Spleen (tissue), 11 donors: ENCODE data around the gene AIMP1. TPM values are rescaled to one million over a fixed set of nuclear protein-coding genes. Genes with fewer than 3 reads are reported as not detected.
"Not testable (repeated sequence)": the region's sequence is repeated elsewhere in the genome, so short reads cannot be mapped to it uniquely, and the experiment has no call there.

Experiments used
- DNase-seq: peaks from one replicate; pipeline ENCODE4 v3.0.0-alpha.2; 2020
- H3K27ac ChIP-seq, 8 donors: fragments of 200-600 bp; sonication (generic) in 7 of 8; 1 replicate in 4 of 8; 2 replicates in 4 of 8; pipeline versions ENCODE4 v1.5.0 to v1.8.0; 2016 to 2021; ENCODE audit warnings: inconsistent platforms in 4 of 8, mild to moderate bottlenecking in 4 of 8, moderate library complexity in 1 of 8
- H3K27me3 ChIP-seq, 7 donors: fragments of 200-600 bp; sonication (generic) in 6 of 7; replicated peaks in 1 of 7; 1 replicate in 4 of 7; 2 replicates in 3 of 7; pipeline versions ENCODE4 v1.5.0 to v1.8.0; 2016 to 2021; ENCODE audit warnings: inconsistent platforms in 3 of 7, mild to moderate bottlenecking in 1 of 7
- H3K36me3 ChIP-seq, 6 donors: fragments of 200-600 bp; sonication (generic) in 5 of 6; 1 replicate in 4 of 6; 2 replicates in 2 of 6; pipeline versions ENCODE4 v1.5.0 to v1.8.0; 2016 to 2021; ENCODE audit warnings: inconsistent platforms in 2 of 6
- H3K4me1 ChIP-seq, 6 donors: fragments of 200-600 bp; sonication (generic) in 5 of 6; 1 replicate in 3 of 6; 2 replicates in 3 of 6; pipeline versions ENCODE4 v1.5.0 to v1.8.0; 2016 to 2021; ENCODE audit warnings: inconsistent platforms in 3 of 6
- H3K4me3 ChIP-seq, 8 donors: fragments of 200-600 bp; sonication (generic) in 7 of 8; 1 replicate in 4 of 8; 2 replicates in 4 of 8; pipeline versions ENCODE4 v1.5.0 to v1.8.0; 2016 to 2021; ENCODE audit warnings: inconsistent platforms in 4 of 8, mild to moderate bottlenecking in 4 of 8, moderate library complexity in 2 of 8
- H3K9me3 ChIP-seq, 8 donors: fragments of 200-600 bp; sonication (generic) in 7 of 8; 1 replicate in 4 of 8; 2 replicates in 4 of 8; pipeline versions ENCODE4 v1.5.0 to v1.8.0; 2016 to 2021; ENCODE audit warnings: inconsistent platforms in 4 of 8
- CTCF ChIP-seq, 11 experiments: fragments of 200-600 bp in 7 of 11; fragments of 450-650 bp in 4 of 11; sonication (generic) in 4 of 11; IDR thresholded peaks in 8 of 11; conservative IDR thresholded peaks in 3 of 11; 1 replicate in 7 of 11; 2 replicates in 4 of 11; pipeline versions ENCODE4 v1.4.0 to v1.8.0; 2016 to 2021; ENCODE audit warnings: antibody characterized with exemption in 11 of 11, inconsistent platforms in 4 of 11, mild to moderate bottlenecking in 1 of 11
- POLR2A ChIP-seq, 3 donors: fragments of 450-650 bp; IDR thresholded peaks; one replicate each; pipeline ENCODE4 v1.5.1; 2017; ENCODE audit warnings: antibody characterized with exemption in 3 of 3, mild to moderate bottlenecking in 1 of 3
- POLR2AphosphoS5 ChIP-seq, 3 donors: sonication (generic); formaldehyde crosslinking; IDR thresholded peaks; one replicate each; pipeline ENCODE4 v1.5.1; 2017; ENCODE audit warnings: antibody characterized with exemption in 3 of 3
- WGBS, 5 donors: extraction: QIAGEN DNeasy Blood & Tissue Kit in 3 of 5; methylation state at CpG; one replicate each; pipeline versions ENCODE4 v1.1.5 to v1.1.7; 2013 to 2018; 5-methylcytosine and 5-hydroxymethylcytosine counted together
- intact Hi-C: fragments of 100-400 bp; cut with DNase I; formaldehyde crosslinking; loops from one replicate; pipeline ENCODE4 v1.15.0; 2023; ENCODE audit warnings: low total_unique reads
- polyA plus RNA-seq, 3 donors: library from polyadenylated mRNA; stranded (reverse); fragments of 200-250 nt; gene quantifications; one replicate each; pipeline ENCODE4 v1.2.1, GENCODE V29; 2013
- total RNA-seq, 7 donors: library from RNA; depleted of rRNA in 3 of 7; stranded (reverse); fragments of >200 nt in 3 of 7; fragmentation: NEBNext Ultra II Directional in 4 of 7; extraction: Animal tissue kit (Norgen Biotek cat#: 25700) in 4 of 7; gene quantifications; one replicate each; pipeline versions ENCODE4 v1.1.0 to v1.2.1, GENCODE V29; 2016 to 2021
- donor health status: healthy with polysubstance abuse.
- donor health status: DM: no; HTN: no; CAD: no; lungs with moderate emphysema.
- donor health status: DM: no; HTN: no; CAD: no.
- donor health status: Bipolar disorder and iron deficiency.
- donor health status: healthy.
- donor health status: DM: no; HTN: no; CAD: no.
- donor health status: DM: yes; HTN: yes; CAD: no.

AIMP1 gene
- total and polyA plus RNA-seq, 10 donors: 15.8 to 43.1 (median 29.2) TPM

GRCh38 chr4:106384878-106385277, 68.5 kb downstream of the AIMP1 start:
- DNase-seq: no peak
- no peak for TF ChIP-seq CTCF (IDR thresholded peaks at IDR 0.05 in 8 of 11, conservative IDR thresholded peaks at IDR 0.05 in 3 of 11)
- Histone ChIP-seq H3K36me3 (no peaks in the 10 kb centered on the region), H3K27ac (no peak overlapping the region), H3K9me3 (peaks cover 0 to 13% (median 8%) of the 10 kb centered on the region in 8 donors), H3K4me3 (no peak overlapping the region), H3K27me3 (no peaks in the 10 kb centered on the region), H3K4me1 (no peaks in the 10 kb centered on the region)
- intact Hi-C loops: no loop called here
- WGBS, 5 donors: 97 to 100% (median 98%) methylated on average over 2 to 3 of the region's 3 CpGs

- intact Hi-C loops: no loop called here
These were observed 69.6 kb downstream of the AIMP1 start for GRCh38 chr4:106385853-106386393.

GRCh38 chr4:106395582-106395981, 79.2 kb downstream of the AIMP1 start:
- TF ChIP-seq CTCF (IDR thresholded peaks at IDR 0.05 in 8 of 11, conservative IDR thresholded peaks at IDR 0.05 in 3 of 11): no peak
- no peak for TF ChIP-seq POLR2AphosphoS5 (IDR thresholded peaks at IDR 0.05)
- no peak for TF ChIP-seq POLR2A (IDR thresholded peaks at IDR 0.05)
- 75 to 90% (median 85%) methylated on average over 2 of the region's 2 CpGs for WGBS, 5 donors
- no peaks in the 10 kb centered on the region for H3K27me3 ChIP-seq

More at GRCh38 chr4:106385853-106386393, 69.6 kb downstream of the AIMP1 start:
- Histone ChIP-seq H3K4me3 (no peak overlapping the region), H3K36me3 (no peaks in the 10 kb centered on the region), H3K27me3 (no peaks in the 10 kb centered on the region), H3K9me3 (peaks cover 0 to 13% (median 8%) of the 10 kb centered on the region in 8 donors), H3K4me1 (no peaks in the 10 kb centered on the region), H3K27ac (no peak overlapping the region)
- TF ChIP-seq POLR2A (IDR thresholded peaks at IDR 0.05): no peak
- TF ChIP-seq POLR2AphosphoS5 (IDR thresholded peaks at IDR 0.05): no peak
- TF ChIP-seq CTCF (IDR thresholded peaks at IDR 0.05 in 8 of 11, conservative IDR thresholded peaks at IDR 0.05 in 3 of 11): no peak
- WGBS, 5 donors: 69 to 82% (median 79%) methylated on average over 6 of the region's 6 CpGs
- no peak for DNase-seq

GRCh38 chr4:106398898-106399297, 82.5 kb downstream of the AIMP1 start:
- intact Hi-C loops, H3K27me3 ChIP-seq, DNase-seq, H3K36me3 ChIP-seq, H3K27ac ChIP-seq, H3K4me1 ChIP-seq, H3K4me3 ChIP-seq: not testable (repeated sequence)
- peaks cover 11 to 70% (median 55%) of the 10 kb centered on the region in 8 donors for H3K9me3 ChIP-seq
- WGBS, 5 donors: 64 to 81% (median 74%) methylated on average over 2 to 4 of the region's 4 CpGs

More at GRCh38 chr4:106395582-106395981, 79.2 kb downstream of the AIMP1 start:
- H3K9me3 ChIP-seq: peaks cover 11 to 68% (median 53%) of the 10 kb centered on the region in 8 donors
- no peaks in the 10 kb centered on the region for H3K36me3 ChIP-seq
- no peaks in the 10 kb centered on the region for H3K4me1 ChIP-seq
- no peak for DNase-seq
- no peak overlapping the region for H3K4me3 ChIP-seq
- intact Hi-C loops: no loop called here
- H3K27ac ChIP-seq: no peak overlapping the region

Other genes starting within 250 kb of the AIMP1 start
- 10 to 100 TPM; 38.5 to 61.3 (median 51.0) TPM for gene TBCK, start 341 bp upstream of the AIMP1 start, total RNA-seq
- 1 to 10 TPM; 6.7 to 9.8 (median 9.3) TPM for gene TBCK, start 341 bp upstream of the AIMP1 start, polyA plus RNA-seq
- gene GIMD1, start 52.2 kb downstream of the AIMP1 start, total RNA-seq: not detected
- gene GIMD1, start 52.2 kb downstream of the AIMP1 start, polyA plus RNA-seq: not detected